Hepatocyte (in vitro differentiated cells): ENCODE measurements around the gene NEDD4.

Experiments
- CTCF ChIP-seq: fragments of 200-600 bp; sonication (generic); IDR thresholded peaks from 2 replicates; pipeline ENCODE4 v1.5.1; 2016; ENCODE audit warnings: antibody characterized with exemption, mild to moderate bottlenecking; ENCODE audit not compliant: poor library complexity
- EZH2 ChIP-seq: fragments of 200-600 bp; sonication (generic); IDR thresholded peaks from 2 replicates; pipeline ENCODE4 v1.6.1; 2016; ENCODE audit warnings: antibody characterized with exemption, mild to moderate bottlenecking, borderline replicate concordance
- EZH2phosphoT487 ChIP-seq: fragments of 200-600 bp; sonication (generic); IDR thresholded peaks from one replicate; pipeline ENCODE4 v1.6.1; 2018; ENCODE audit warnings: antibody characterized with exemption, mild to moderate bottlenecking, low read depth, moderate library complexity; ENCODE audit not compliant: unreplicated experiment, severe bottlenecking

GRCh38 chr15:56031402-56031801 lies 38.0 kb upstream of the NEDD4 start:
- TF ChIP-seq EZH2: no peak
- TF ChIP-seq CTCF: no peak
- no peak for TF ChIP-seq EZH2phosphoT487
